Cardiac fibroblast (primary cell): ENCODE results near the gene PANX2.

ENCODE experiments used
- DNase-seq, 2 donors: peaks; one replicate each; pipeline versions ENCODE4 v3.0.0 to v3.0.0-alpha.2; 2010; ENCODE audit warnings: low read depth in 2 of 2
- H3K4me3 ChIP-seq, 2 donors: replicated peaks in 1 of 2; 1 replicate in 1 of 2; 2 replicates in 1 of 2; pipeline ENCODE4 v1.5.1; 2011; ENCODE audit warnings: low read depth in 2 of 2, low read length in 2 of 2, mild to moderate bottlenecking in 2 of 2, moderate library complexity in 1 of 2
- TF ChIP-seq, protein P1 (sequence below): IDR thresholded peaks from one replicate; pipeline ENCODE4 v1.5.1; 2011; ENCODE audit warnings: low read depth, mild to moderate bottlenecking, low read length, inconsistent platforms

PANX2 gene

GRCh38 chr22:50170453-50171318 lies at the start of gene PANX2:
PANX2 (plus strand) TSS chr22:50170731; CDS start chr22:50170731, 0 bp downstream.
- no peak for DNase-seq
- H3K4me3 ChIP-seq: peak within 1 kb of the TSS; percentile 44 to 59
- TF ChIP-seq, protein P1, sequence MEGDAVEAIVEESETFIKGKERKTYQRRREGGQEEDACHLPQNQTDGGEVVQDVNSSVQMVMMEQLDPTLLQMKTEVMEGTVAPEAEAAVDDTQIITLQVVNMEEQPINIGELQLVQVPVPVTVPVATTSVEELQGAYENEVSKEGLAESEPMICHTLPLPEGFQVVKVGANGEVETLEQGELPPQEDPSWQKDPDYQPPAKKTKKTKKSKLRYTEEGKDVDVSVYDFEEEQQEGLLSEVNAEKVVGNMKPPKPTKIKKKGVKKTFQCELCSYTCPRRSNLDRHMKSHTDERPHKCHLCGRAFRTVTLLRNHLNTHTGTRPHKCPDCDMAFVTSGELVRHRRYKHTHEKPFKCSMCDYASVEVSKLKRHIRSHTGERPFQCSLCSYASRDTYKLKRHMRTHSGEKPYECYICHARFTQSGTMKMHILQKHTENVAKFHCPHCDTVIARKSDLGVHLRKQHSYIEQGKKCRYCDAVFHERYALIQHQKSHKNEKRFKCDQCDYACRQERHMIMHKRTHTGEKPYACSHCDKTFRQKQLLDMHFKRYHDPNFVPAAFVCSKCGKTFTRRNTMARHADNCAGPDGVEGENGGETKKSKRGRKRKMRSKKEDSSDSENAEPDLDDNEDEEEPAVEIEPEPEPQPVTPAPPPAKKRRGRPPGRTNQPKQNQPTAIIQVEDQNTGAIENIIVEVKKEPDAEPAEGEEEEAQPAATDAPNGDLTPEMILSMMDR: no peak

GRCh38 chr22:50121202-50121740 lies 49.3 kb upstream of the PANX2 start:
- no peak overlapping the region for H3K4me3 ChIP-seq
- TF ChIP-seq, protein P1: no peak
- no peak for DNase-seq

DNA sequence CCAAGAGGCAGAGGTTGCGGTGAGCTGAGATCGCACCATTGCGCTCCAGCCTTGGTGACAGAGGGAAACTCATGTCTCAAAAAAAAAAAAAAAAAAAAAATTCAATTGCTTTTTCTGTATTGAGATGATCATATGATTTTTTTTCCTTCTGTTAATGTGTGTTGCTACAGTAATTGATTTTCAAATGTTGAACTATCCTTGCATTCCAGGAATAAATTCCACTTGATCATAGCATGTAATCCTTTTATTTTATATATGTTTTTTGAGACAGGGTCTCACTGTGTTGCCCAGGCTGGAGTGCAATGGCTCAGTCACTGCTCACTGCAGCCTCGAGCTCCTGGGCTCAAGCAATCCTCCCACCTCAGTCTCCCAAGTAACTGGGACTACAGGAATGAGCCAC lies 47.4 kb upstream of the PANX2 start:
- TF ChIP-seq, protein P1: no peak

DNA sequence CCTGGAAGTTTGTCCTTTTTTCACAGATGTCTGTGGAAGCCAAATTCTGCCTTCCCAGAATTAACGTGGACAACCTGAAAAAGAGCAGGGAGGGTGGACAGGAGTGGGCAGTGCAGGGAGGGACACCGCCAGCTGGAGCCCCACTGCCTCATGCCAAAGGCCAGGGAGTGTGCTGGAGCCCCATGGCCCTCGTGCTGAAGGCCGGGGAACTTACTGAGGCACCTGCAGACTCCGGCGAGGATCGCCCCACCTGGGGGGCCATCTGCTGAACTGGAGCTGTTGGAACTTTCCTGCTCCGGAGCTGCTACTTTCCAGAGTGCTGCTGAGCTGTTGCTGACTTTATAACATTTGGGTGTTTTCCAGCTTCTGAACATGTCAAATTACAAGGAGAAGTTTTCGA lies 45.5 kb upstream of the PANX2 start:
- H3K4me3 ChIP-seq: no peak overlapping the region
- no peak for DNase-seq
- TF ChIP-seq, protein P1: no peak

More for the DNA sequence above, 47.4 kb upstream of the PANX2 start:
- H3K4me3 ChIP-seq: no peak overlapping the region
- DNase-seq: no peak

GRCh38 chr22:50129121-50129736 lies 41.3 kb upstream of the PANX2 start:
- DNase-seq: no peak

DNA sequence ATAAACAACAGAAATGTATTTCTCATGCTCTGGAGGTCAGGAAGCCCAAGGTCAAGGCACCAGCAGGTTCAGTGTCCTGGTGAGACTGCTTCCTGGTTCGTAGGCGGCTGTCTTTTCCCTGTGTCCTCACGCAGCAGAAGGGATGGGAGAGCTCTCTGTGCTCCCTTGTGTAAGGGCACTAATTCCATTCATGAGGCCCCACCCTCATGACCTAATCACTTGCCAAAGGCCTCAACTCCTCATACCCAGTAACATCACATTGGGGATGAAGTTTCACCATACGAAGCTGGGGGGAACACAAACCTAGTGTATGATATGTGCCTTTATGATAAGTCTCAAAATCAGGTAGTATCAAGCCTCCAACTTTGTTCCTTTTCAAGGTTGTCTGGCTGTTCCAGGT lies 38.6 kb upstream of the PANX2 start:
- DNase-seq: no peak
- no peak overlapping the region for H3K4me3 ChIP-seq
- TF ChIP-seq, protein P1: no peak

More at GRCh38 chr22:50129121-50129736, 41.3 kb upstream of the PANX2 start:
- H3K4me3 ChIP-seq: no peak overlapping the region
- TF ChIP-seq, protein P1: no peak
